IMR-90 (cell line): ENCODE results near the gene PCDHGB7. TPM values are rescaled to one million over a fixed set of nuclear protein-coding genes. Genes with fewer than 3 reads are reported as not detected.

Experiments used
- ATAC-seq: fragments of 200-7000 bp; cut with Tn5 transposase; 2 replicates; pipeline ENCODE4 v1.9.1; 2020; ENCODE audit warnings: low read depth, mild to moderate bottlenecking, moderate library complexity
- BruUV-seq: library from RNA; stranded (reverse); fragments of 400-500 nt; replicated peaks from 2 replicates; lab custom pipeline; 2021; lab: Mats Ljungman, UMichigan
- CTCF ChIA-PET: fragments of 300-600 bp; formaldehyde crosslinking; extraction: SDS; loops from one replicate; lab custom pipeline; 2021; ENCODE audit warnings: antibody characterized with exemption; lab: Yijun Ruan, JAX
- POLR2A ChIA-PET: fragments of 300-600 bp; sonication (Branson Sonifier 250); formaldehyde crosslinking; loops from one replicate; lab custom pipeline; 2022; ENCODE audit warnings: antibody characterized with exemption; ENCODE audit not compliant: unreplicated experiment; lab: Charles Lee
- DNase-seq: peaks from one replicate; pipeline ENCODE4 v3.0.0; 2013
- H2AFZ ChIP-seq: replicated peaks from 2 replicates; pipeline ENCODE3; 2013; ENCODE audit warnings: low read length, mild to moderate bottlenecking; ENCODE audit not compliant: poor library complexity
- H2AK5ac ChIP-seq: 2 replicates; pipeline ENCODE4 v1.6.1; 2013; ENCODE audit warnings: low read depth, low read length, inconsistent platforms
- H2AK9ac ChIP-seq: replicated peaks from 2 replicates; pipeline ENCODE3; 2013; ENCODE audit warnings: mild to moderate bottlenecking, low read depth, low read length, moderate library complexity; ENCODE audit not compliant: poor library complexity
- H2BK120ac ChIP-seq: 2 replicates; pipeline ENCODE4 v1.6.1; 2013; ENCODE audit warnings: low read depth, low read length, inconsistent platforms
- H2BK15ac ChIP-seq: 3 replicates; pipeline ENCODE4 v1.6.1; 2013; ENCODE audit warnings: low read depth, low read length, inconsistent platforms
- H2BK20ac ChIP-seq: 2 replicates; pipeline ENCODE4 v1.6.1; 2013; ENCODE audit warnings: low read depth, mild to moderate bottlenecking, inconsistent platforms, low read length, moderate library complexity
- H2BK5ac ChIP-seq: 2 replicates; pipeline ENCODE4 v1.6.1; 2013; ENCODE audit warnings: mild to moderate bottlenecking, low read depth, low read length, inconsistent platforms; ENCODE audit not compliant: poor library complexity, severe bottlenecking
- H3K14ac ChIP-seq: replicated peaks from 2 replicates; pipeline ENCODE4 v1.6.1; 2013; ENCODE audit warnings: low read depth, low read length, inconsistent platforms
- H3K18ac ChIP-seq: 2 replicates; pipeline ENCODE4 v1.6.1; 2013; ENCODE audit warnings: low read depth, low read length, control low read depth
- H3K23ac ChIP-seq: 2 replicates; pipeline ENCODE4 v1.6.1; 2013; ENCODE audit warnings: low read depth, low read length, inconsistent platforms
- H3K27ac ChIP-seq: 2 replicates; pipeline ENCODE4 v1.5.1; 2013; ENCODE audit warnings: mild to moderate bottlenecking, control low read depth, low read length; ENCODE audit not compliant: insufficient read depth
- H3K27me3 ChIP-seq: 2 replicates; pipeline ENCODE4 v1.6.1; 2013; ENCODE audit warnings: low read length; ENCODE audit not compliant: control insufficient read depth, insufficient read depth
- H3K36me3 ChIP-seq: 2 replicates; pipeline ENCODE4 v1.6.1; 2013; ENCODE audit warnings: low read length, mixed read lengths; ENCODE audit not compliant: control insufficient read depth, insufficient read depth
- H3K4ac ChIP-seq: 2 replicates; pipeline ENCODE4 v1.6.1; 2013; ENCODE audit warnings: low read depth, low read length, inconsistent platforms
- H3K4me1 ChIP-seq: 2 replicates; pipeline ENCODE4 v1.6.1; 2013; ENCODE audit warnings: low read length, mixed read lengths; ENCODE audit not compliant: control insufficient read depth, insufficient read depth
- H3K4me2 ChIP-seq: 2 replicates; pipeline ENCODE4 v1.6.1; 2013; ENCODE audit warnings: low read depth, mild to moderate bottlenecking, control low read depth, low read length, moderate library complexity
- H3K4me3 ChIP-seq: 2 replicates; pipeline ENCODE4 v1.5.1; 2013; ENCODE audit warnings: low read depth, mild to moderate bottlenecking, control low read depth, low read length, moderate library complexity; ENCODE audit not compliant: insufficient read depth
- H3K56ac ChIP-seq: 2 replicates; pipeline ENCODE4 v1.6.1; 2013; ENCODE audit warnings: low read length, inconsistent platforms; ENCODE audit not compliant: insufficient read depth; ENCODE audit errors: extremely low read depth
- H3K79me1 ChIP-seq, 2 experiments: 2 replicates each; pipeline ENCODE4 v1.6.1; 2013; ENCODE audit warnings: low read length in 2 of 2, inconsistent platforms in 1 of 2, low read depth in 1 of 2
- H3K9ac ChIP-seq: 2 replicates; pipeline ENCODE4 v1.6.1; 2013; ENCODE audit warnings: low read depth, low read length, control low read depth
- H3K9me1 ChIP-seq: 2 replicates; pipeline ENCODE4 v1.6.1; 2013; ENCODE audit warnings: low read length, inconsistent platforms; ENCODE audit not compliant: insufficient read depth
- H3K9me3 ChIP-seq: 2 replicates; pipeline ENCODE4 v1.6.1; 2013; ENCODE audit warnings: low read length; ENCODE audit not compliant: control insufficient read depth, insufficient read depth
- H4K20me1 ChIP-seq: 2 replicates; pipeline ENCODE4 v1.6.1; 2013; ENCODE audit warnings: low read length, inconsistent platforms; ENCODE audit not compliant: insufficient read depth
- H4K5ac ChIP-seq: 2 replicates; pipeline ENCODE4 v1.6.1; 2013; ENCODE audit warnings: mild to moderate bottlenecking, low read depth, low read length, control low read depth
- H4K8ac ChIP-seq, 2 experiments: 2 replicates each; pipeline ENCODE4 v1.6.1; 2013; ENCODE audit warnings: low read depth in 2 of 2, low read length in 2 of 2, control low read depth in 1 of 2, inconsistent platforms in 1 of 2
- H4K91ac ChIP-seq: 2 replicates; pipeline ENCODE4 v1.6.1; 2013; ENCODE audit warnings: low read depth, low read length, inconsistent platforms; ENCODE audit not compliant: insufficient read depth
- BHLHE40 ChIP-seq: fragments of 150-350 bp; IDR thresholded peaks from 2 replicates; pipeline ENCODE4 v1.6.1; 2016; ENCODE audit warnings: mild to moderate bottlenecking, low read depth, low read length
- CEBPB ChIP-seq: IDR thresholded peaks from 2 replicates; pipeline ENCODE4 v1.6.1; 2012; ENCODE audit warnings: low read depth, low read length, improper control_type of control experiment
- CHD1 ChIP-seq: IDR thresholded peaks from 2 replicates; pipeline ENCODE4 v1.6.1; 2012; ENCODE audit warnings: low read depth, low read length, improper control_type of control experiment
- MAFK ChIP-seq: IDR thresholded peaks from 2 replicates; pipeline ENCODE4 v1.6.1; 2012; ENCODE audit warnings: low read depth, low read length, improper control_type of control experiment
- MAZ ChIP-seq: IDR thresholded peaks from 2 replicates; pipeline ENCODE4 v1.6.1; 2012; ENCODE audit warnings: low read depth, mild to moderate bottlenecking, low read length, improper control_type of control experiment, moderate library complexity, borderline replicate concordance
- MXI1 ChIP-seq: IDR thresholded peaks from 2 replicates; pipeline ENCODE4 v1.6.1; 2012; ENCODE audit warnings: low read depth, mild to moderate bottlenecking, low read length, moderate library complexity, borderline replicate concordance
- NFE2L2 ChIP-seq: fragments of 150-350 bp; IDR thresholded peaks from 2 replicates; pipeline ENCODE4 v1.6.1; 2016; ENCODE audit warnings: low read depth, mild to moderate bottlenecking, low read length
- POLR2A ChIP-seq: IDR thresholded peaks from 2 replicates; pipeline ENCODE4 v1.6.1; 2012; ENCODE audit warnings: mild to moderate bottlenecking, low read depth, low read length
- RAD21 ChIP-seq: IDR thresholded peaks from 2 replicates; pipeline ENCODE4 v1.6.1; 2012; ENCODE audit warnings: low read length, improper control_type of control experiment
- SMC3 ChIP-seq: fragments of 150-350 bp; IDR thresholded peaks from 2 replicates; pipeline ENCODE4 v1.6.1; 2016; ENCODE audit warnings: low read depth, mild to moderate bottlenecking, antibody characterized with exemption, low read length, moderate library complexity
- WGBS, 2 experiments: methylation state at CpG; one replicate each; pipeline versions ENCODE4 v1.1.5 to v1.1.7; 2013; ENCODE audit warnings: missing lambda C conversion rate in 2 of 2; ENCODE audit not compliant: insufficient read length in 1 of 2; ENCODE audit errors: extremely low coverage in 2 of 2; 5-methylcytosine and 5-hydroxymethylcytosine counted together
- dilution Hi-C: fragments of 300-500 bp; cut with HindIII; formaldehyde crosslinking; loops from one replicate; pipeline ENCODE4 v1.14.3; 2018; ENCODE audit warnings: low sequenced_read_pairs; ENCODE audit not compliant: unreplicated experiment
- in situ Hi-C: fragments of 300-500 bp; cut with MboI; formaldehyde crosslinking; loops from 3 replicates; pipeline ENCODE4 v1.14.3; 2019; ENCODE audit warnings: low sequenced_read_pairs, inconsistent platforms, mixed read lengths
- intact Hi-C: fragments of 100-400 bp; cut with micrococcal nuclease; formaldehyde crosslinking; loops from 2 replicates; pipeline ENCODE4 v1.10.0; 2022
- polyA plus RNA-seq, 3 experiments: library from polyadenylated mRNA; depleted of rRNA; stranded (reverse); fragments of >200 nt; gene quantifications; 2 replicates each; pipeline ENCODE4 v1.2.3, GENCODE V29; 2012; ENCODE audit warnings: low replicate concordance in 1 of 3
- total RNA-seq: library from RNA; depleted of rRNA; stranded (reverse); fragments of >200 nt; gene quantifications from 2 replicates; pipeline ENCODE4 v1.2.3, GENCODE V29; 2012
- TF ChIP-seq, protein P1 (sequence below): fragments of 150-350 bp; IDR thresholded peaks from 2 replicates; pipeline ENCODE4 v1.6.1; 2016; ENCODE audit warnings: low read depth, mild to moderate bottlenecking, low read length, moderate library complexity, borderline replicate concordance
- TF ChIP-seq, protein P2 (sequence below): fragments of 150-350 bp; IDR thresholded peaks from 2 replicates; pipeline ENCODE4 v1.6.1; 2017; ENCODE audit warnings: mild to moderate bottlenecking, antibody characterized with exemption, low read length, low read depth
- TF ChIP-seq, protein P3 (sequence below): conservative IDR thresholded peaks from 2 replicates; pipeline ENCODE4 v1.5.1; 2012; ENCODE audit warnings: mild to moderate bottlenecking, low read depth, low read length, improper control_type of control experiment

Gene PCDHGB7
- total and polyA plus RNA-seq, 2 of the 4 experiments (the other 2 are of a cell fraction) = 6.3 to 8.1 TPM

DNA sequence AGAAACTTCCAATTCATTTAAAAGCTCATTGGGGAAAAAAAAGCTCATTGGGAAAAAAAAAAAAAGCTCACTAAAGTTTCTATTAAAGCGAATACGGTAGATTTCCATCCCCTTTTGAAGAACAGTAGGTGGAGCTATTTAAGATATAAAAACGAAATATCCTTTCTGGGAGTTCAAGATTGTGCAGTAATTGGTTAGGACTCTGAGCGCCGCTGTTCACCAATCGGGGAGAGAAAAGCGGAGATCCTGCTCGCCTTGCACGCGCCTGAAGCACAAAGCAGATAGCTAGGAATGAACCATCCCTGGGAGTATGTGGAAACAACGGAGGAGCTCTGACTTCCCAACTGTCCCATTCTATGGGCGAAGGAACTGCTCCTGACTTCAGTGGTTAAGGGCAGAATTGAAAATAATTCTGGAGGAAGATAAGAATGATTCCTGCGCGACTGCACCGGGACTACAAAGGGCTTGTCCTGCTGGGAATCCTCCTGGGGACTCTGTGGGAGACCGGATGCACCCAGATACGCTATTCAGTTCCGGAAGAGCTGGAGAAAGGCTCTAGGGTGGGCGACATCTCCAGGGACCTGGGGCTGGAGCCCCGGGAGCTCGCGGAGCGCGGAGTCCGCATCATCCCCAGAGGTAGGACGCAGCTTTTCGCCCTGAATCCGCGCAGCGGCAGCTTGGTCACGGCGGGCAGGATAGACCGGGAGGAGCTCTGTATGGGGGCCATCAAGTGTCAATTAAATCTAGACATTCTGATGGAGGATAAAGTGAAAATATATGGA lies 13.0 kb downstream of the PCDHGB7 start, which contains the start of gene PCDHGA12:
TSS of gene PCDHGA12 (plus strand) at position 176 of the 782 bp plus-strand sequence. CDS start at position 429, 253 bp downstream.
- Histone ChIP-seq H2AFZ (peak within 1 kb of the TSS; percentile 52), H3K36me3 (peaks cover 21% of the 10 kb centered on the region), H3K23ac (no peak within 1 kb of the TSS), H2BK15ac (no peak within 1 kb of the TSS), H3K56ac (no peak within 1 kb of the TSS), H4K8ac (peak within 1 kb of the TSS in 1 of 2 experiments; percentile 42; a peak in 1 of 4 replicates), H2BK120ac (no peak within 1 kb of the TSS), H2BK5ac (peak within 1 kb of the TSS; percentile 27), H3K14ac (no peak within 1 kb of the TSS; the same call in 1 of the 2 replicates), H2AK5ac (no peak within 1 kb of the TSS), H4K91ac (no peak within 1 kb of the TSS), H3K4me3 (peak within 1 kb of the TSS; percentile 23), H3K27ac (peak within 1 kb of the TSS; percentile 68), H4K20me1 (no peaks in the 10 kb centered on the region), H3K9ac (no peak within 1 kb of the TSS), H3K4me1 (no peaks in the 10 kb centered on the region; the same call in 1 of the 2 replicates), H2AK9ac (peak within 1 kb of the TSS; percentile 31), H3K4ac (peak within 1 kb of the TSS; percentile 40; the same call in 1 of the 2 replicates), H3K9me1 (no peaks in the 10 kb centered on the region), H3K27me3 (no peaks in the 10 kb centered on the region), H3K18ac (no peak within 1 kb of the TSS), H3K4me2 (peak within 1 kb of the TSS; percentile 33), H3K9me3 (peaks cover 41% of the 10 kb centered on the region; the same call in 1 of the 2 replicates), H4K5ac (peak within 1 kb of the TSS; percentile 39), H2BK20ac (no peak within 1 kb of the TSS), H3K79me1 (peaks cover 17 to 22% of the 10 kb centered on the region in 2 experiments; a peak in 3 of 4 replicates)
- ATAC-seq (peak; percentile 85), DNase-seq (peak; percentile 87)
- WGBS, 2 experiments = 39% methylated on average over 23 of the region's 33 CpGs; no CpG with 5 or more reads in 1 of the 2 experiments
- intact Hi-C loops = loop anchor here (2.0 to 5.0 kb wide), 3 partner anchors 47 to 94 kb away; partner anchors contain the start of gene PCDHGC3
- CTCF ChIA-PET = interaction anchor here (0.6 to 1.7 kb wide), 6 partner anchors 9 to 127 kb away, joined by 3 to 6 read pairs (median 5); partner anchors contain the start of genes PCDHGA11 and PCDHGB7
- 0 out of 2 replicates have a peak, but pooled peaks have one; percentile 14 for TF ChIP-seq BHLHE40
- TF ChIP-seq SMC3 = peak; percentile 70
- TF ChIP-seq POLR2A = no peak
- no peak for TF ChIP-seq MAZ
- peak; percentile 75 for TF ChIP-seq RAD21
- TF ChIP-seq CHD1 = no peak
- TF ChIP-seq, protein P1, sequence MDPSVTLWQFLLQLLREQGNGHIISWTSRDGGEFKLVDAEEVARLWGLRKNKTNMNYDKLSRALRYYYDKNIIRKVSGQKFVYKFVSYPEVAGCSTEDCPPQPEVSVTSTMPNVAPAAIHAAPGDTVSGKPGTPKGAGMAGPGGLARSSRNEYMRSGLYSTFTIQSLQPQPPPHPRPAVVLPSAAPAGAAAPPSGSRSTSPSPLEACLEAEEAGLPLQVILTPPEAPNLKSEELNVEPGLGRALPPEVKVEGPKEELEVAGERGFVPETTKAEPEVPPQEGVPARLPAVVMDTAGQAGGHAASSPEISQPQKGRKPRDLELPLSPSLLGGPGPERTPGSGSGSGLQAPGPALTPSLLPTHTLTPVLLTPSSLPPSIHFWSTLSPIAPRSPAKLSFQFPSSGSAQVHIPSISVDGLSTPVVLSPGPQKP = no peak
- TF ChIP-seq, protein P2, sequence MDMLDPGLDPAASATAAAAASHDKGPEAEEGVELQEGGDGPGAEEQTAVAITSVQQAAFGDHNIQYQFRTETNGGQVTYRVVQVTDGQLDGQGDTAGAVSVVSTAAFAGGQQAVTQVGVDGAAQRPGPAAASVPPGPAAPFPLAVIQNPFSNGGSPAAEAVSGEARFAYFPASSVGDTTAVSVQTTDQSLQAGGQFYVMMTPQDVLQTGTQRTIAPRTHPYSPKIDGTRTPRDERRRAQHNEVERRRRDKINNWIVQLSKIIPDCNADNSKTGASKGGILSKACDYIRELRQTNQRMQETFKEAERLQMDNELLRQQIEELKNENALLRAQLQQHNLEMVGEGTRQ = no peak
- TF ChIP-seq MXI1 = 0 out of 2 replicates have a peak, but pooled peaks have one; percentile 25
- peak; percentile 34; the same call in 1 of the 2 replicates for TF ChIP-seq CEBPB
- no peak for TF ChIP-seq MAFK
- no peak for TF ChIP-seq NFE2L2
- TF ChIP-seq, protein P3, sequence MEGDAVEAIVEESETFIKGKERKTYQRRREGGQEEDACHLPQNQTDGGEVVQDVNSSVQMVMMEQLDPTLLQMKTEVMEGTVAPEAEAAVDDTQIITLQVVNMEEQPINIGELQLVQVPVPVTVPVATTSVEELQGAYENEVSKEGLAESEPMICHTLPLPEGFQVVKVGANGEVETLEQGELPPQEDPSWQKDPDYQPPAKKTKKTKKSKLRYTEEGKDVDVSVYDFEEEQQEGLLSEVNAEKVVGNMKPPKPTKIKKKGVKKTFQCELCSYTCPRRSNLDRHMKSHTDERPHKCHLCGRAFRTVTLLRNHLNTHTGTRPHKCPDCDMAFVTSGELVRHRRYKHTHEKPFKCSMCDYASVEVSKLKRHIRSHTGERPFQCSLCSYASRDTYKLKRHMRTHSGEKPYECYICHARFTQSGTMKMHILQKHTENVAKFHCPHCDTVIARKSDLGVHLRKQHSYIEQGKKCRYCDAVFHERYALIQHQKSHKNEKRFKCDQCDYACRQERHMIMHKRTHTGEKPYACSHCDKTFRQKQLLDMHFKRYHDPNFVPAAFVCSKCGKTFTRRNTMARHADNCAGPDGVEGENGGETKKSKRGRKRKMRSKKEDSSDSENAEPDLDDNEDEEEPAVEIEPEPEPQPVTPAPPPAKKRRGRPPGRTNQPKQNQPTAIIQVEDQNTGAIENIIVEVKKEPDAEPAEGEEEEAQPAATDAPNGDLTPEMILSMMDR = peak; percentile 71
- POLR2A ChIA-PET = no interaction called here
- in situ Hi-C loops = no loop called here
- dilution Hi-C loops = no loop called here
- no TSS peak for BruUV-seq
